ENCODE data around the gene GSTM4.

GSTM4 gene

GRCh38 chr1:109625176-109625575, 30.7 kb upstream of the GSTM4 start:
- DNase-seq (ENCODE audit: low spot score) = no peak

- no peak for DNase-seq (ENCODE audit: low spot score)
Measured at GRCh38 chr1:109625601-109626560, 30.0 kb upstream of the GSTM4 start.

DNA sequence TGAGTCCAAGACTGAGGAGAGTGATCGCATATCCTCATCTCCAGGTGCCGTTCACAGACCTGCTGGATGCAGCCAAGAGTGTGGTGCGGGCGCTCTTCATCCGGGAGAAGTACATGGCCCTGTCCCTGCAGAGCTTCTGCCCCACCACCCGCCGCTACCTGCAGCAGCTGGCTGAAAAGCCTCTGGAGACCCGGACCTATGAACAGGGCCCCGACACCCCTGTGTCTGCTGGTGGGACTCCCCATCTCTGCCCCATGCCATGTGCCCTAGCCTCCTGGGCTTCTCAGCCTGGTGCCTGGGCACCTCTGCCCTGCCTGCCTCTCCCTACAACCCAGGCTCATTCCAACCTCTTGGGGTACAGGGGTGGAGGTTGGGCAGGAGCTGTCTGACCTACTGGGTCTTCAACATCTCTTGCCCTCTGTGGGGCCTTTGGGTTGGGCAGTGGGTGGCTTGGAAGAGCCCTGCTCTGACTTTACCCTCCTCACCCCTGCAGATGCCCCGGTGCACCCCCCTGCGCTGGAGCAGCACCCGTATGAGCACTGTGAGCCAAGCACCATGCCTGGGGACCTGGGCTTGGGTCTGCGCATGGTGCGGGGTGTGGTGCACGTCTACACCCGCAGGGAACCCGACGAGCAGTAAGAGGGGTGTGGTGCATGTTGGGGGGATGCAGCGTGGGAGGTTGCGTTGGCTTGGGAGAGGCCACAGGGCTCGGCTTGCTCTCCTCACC, 29.1 kb upstream of the GSTM4 start:
- DNase-seq (ENCODE audit: low spot score) = no peak

GRCh38 chr1:109627692-109628399, 28.1 kb upstream of the GSTM4 start:
- no peak for DNase-seq (ENCODE audit: low spot score)

GRCh38 chr1:109628540-109629321, 27.2 kb upstream of the GSTM4 start:
- no peak for DNase-seq (ENCODE audit: low spot score)

- no peak for DNase-seq (ENCODE audit: low spot score)
Measured at GRCh38 chr1:109629372-109630030, 26.4 kb upstream of the GSTM4 start.

DNA sequence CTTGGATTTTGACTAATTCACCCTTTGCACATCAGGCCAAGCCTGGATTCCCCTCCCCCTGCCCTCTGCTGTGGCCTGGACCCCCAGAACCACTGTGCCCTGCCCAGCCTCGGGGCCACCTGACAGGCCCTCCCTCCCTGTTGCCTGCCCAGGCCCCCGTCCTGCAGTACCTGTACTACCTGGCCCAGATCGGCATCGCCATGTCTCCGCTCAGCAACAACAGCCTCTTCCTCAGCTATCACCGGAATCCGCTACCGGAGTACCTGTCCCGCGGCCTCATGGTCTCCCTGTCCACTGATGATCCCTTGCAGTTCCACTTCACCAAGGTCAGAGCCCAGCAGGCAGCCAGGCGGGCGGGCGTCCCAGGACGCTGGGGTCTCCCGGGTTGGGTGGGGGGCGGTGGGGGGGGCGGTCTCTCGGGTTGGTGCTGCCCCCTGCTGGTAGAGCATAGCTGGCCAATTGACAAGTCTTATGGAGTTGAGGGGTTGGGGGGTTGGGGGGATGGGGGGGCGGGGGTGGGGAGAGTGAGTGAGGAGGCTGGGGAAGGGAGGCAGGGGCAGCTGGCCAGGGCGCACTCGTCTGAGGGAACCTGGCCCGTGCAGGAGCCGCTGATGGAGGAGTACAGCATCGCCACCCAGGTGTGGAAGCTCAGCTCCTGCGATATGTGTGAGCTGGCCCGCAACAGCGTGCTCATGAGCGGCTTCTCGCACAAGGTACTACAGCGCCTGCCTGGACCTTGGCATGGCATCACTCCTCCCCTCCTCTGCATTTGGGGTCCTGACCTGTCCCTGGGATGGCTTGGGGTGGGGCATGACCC, 25.6 kb upstream of the GSTM4 start:
- no peak for DNase-seq (ENCODE audit: low spot score)

DNA sequence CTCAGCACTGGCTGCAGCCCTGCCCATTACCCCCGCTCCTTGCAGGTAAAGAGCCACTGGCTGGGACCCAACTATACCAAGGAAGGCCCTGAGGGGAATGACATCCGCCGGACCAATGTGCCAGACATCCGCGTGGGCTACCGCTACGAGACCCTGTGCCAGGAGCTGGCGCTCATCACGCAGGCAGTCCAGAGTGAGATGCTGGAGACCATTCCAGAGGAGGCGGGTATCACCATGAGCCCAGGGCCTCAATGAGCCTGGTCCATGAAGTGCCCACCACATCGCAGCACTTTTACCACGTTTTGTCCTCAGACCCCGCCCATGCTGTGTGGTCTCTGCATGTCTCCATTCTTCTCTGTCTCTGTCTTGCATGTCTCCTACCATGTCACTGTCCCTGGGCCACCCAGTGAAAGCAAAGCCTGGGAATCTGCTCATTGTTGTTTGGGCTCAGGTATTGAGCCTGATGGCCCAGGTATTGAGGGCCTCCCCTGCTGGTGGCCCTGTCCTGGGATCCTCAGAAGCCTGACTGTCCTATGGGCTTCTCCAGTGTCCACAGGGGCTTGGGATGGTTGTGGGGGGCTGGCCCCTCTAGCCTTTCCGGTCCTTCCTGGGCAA, 24.9 kb upstream of the GSTM4 start:
- no peak for DNase-seq (ENCODE audit: low spot score)

- no peak for DNase-seq (ENCODE audit: low spot score)
Measured at GRCh38 chr1:109631513-109632505, 24.1 kb upstream of the GSTM4 start.

GRCh38 chr1:109632671-109633346, 23.1 kb upstream of the GSTM4 start:
- DNase-seq (ENCODE audit: low spot score) = no peak

DNA sequence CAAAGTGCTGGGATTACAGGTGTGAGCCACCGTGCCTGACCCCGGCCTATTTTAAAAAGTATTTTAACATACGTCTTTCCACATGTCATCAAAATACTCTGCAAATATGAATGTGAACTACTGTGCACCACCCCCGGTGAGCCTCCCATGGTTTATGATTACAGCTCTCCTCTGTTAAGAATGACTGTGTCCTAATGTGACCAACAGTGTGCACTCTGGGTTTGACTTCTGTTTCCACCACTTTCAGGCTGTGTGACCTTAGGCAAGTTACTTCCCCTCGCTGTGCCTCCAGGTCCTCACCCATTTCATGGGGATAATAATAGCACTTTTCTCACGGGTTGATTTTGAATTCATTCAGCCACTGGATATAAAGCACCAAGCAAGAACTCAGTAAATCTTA, 21.6 kb upstream of the GSTM4 start:
- no peak for DNase-seq (ENCODE audit: low spot score)

DNA sequence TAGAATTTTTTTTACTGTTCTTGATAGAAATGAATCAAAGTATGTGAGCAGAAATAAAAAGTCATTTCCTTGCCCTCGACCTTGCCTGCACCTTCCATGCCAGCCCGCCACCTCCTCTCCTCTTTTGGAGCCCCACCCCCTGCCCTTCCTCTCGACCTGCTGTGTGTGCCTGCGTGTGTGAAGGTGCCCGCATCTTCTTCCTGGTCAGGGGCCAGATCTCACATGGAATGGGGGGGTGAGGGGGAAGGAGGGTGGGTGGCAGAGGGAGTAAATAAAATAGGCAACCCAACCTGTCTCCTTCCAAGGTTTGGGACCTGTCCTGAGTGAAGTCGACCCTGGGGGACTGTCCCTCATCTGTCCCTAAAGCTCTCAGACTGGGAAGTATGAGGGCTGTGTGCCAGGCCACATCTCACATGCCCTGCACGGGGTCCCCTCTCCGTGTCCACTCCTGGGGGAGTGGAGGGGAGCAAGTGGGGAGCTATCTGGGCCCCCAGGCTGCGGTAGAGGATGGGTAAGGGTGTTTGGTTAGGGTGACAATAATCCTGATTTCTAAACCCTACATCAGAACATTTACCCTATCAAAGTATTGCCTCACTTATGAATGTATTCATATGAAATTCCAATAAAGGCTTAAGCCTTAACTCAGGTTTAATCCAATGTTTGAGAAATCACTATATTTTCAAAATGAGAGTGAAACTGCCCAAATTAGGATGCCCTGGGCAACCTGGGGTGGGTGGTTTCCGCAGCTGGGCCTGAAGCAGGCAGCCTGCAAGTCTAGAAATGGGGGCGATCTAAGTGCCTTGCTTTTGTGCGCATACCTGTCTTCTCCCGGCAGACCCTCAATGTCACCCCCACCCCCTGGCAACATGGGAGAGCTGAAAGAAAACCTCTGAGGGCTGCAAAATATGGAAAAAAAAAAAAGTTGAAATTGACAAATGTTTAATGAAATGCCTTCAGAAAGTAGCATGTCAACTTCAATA, 20.8 kb upstream of the GSTM4 start:
- no peak for DNase-seq (ENCODE audit: low spot score)

DNA sequence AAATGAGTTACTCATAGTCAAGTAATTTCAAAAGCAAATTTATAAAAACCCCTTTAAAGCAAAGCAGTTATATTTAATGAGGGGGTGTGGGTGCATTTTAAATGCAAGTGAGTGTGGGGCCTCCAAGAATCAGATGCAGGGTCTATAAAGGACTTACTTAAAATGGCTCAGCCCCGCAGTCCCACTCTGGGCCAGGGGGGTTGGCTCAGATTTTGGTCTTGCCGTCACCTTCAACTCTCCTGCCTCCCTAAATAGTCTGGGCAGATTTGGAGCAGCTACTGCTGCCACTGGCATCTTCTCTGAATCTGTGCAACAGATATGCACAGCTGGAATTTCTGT, 20.1 kb upstream of the GSTM4 start:
- no peak for DNase-seq (ENCODE audit: low spot score)

- peak; percentile 78 for DNase-seq (ENCODE audit: low spot score)
Measured at GRCh38 chr1:109636201-109636952, 19.5 kb upstream of the GSTM4 start.

DNA sequence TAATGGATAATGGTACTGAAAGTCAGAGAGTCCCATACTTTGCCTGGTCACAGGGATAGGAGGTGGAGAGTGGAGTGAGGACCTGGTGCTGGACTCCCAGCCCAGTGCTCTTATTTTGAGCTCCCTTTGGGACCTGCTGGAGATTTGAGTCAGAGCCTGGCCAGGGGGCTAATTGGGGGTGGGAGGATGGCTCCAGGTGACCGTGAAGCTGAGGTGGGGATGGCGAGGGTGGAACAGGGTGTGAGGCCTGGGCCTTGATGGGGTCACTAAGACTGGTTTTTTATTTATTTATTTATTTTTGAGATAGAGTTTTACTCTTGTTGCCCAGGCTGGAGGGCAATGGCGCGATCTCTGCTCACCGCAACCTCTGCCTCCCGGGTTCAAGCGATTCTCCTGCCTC, 18.5 kb upstream of the GSTM4 start:
- DNase-seq (ENCODE audit: low spot score) = no peak
